Keratinocyte (primary cell): Measurements from ENCODE around the gene IL18RAP. TPM values are rescaled to one million over a fixed set of nuclear protein-coding genes. Genes with fewer than 3 reads are reported as not detected.

Experiments used
- DNase-seq: peaks from one replicate; pipeline ENCODE4 v3.0.0-alpha.2; 2011; ENCODE audit warnings: low read depth, missing footprints, low spot score
- FAIRE-seq: peaks from 2 replicates; lab custom pipeline; 2011; peaks lifted over from hg19 to GRCh38; lab: Jason Lieb, UNC
- H2AFZ ChIP-seq: 2 replicates; pipeline ENCODE4 v1.6.0; 2012; ENCODE audit warnings: low read length, control low read depth, inconsistent platforms; ENCODE audit not compliant: control insufficient read depth
- H3K27ac ChIP-seq: 2 replicates; pipeline ENCODE4 v1.5.1; 2011; ENCODE audit warnings: low read length; ENCODE audit not compliant: control insufficient read depth, insufficient read depth
- H3K27me3 ChIP-seq: 3 replicates; pipeline ENCODE4 v1.6.0; 2011; ENCODE audit warnings: low read length; ENCODE audit not compliant: control insufficient read depth, insufficient read depth; ENCODE audit errors: extremely low read depth
- H3K36me3 ChIP-seq, 2 experiments: 2 replicates in 1 of 2; 3 replicates in 1 of 2; pipeline ENCODE4 v1.5.1; 2011; ENCODE audit warnings: low read length in 2 of 2, mild to moderate bottlenecking in 1 of 2; ENCODE audit not compliant: control insufficient read depth in 2 of 2, insufficient read depth in 2 of 2; ENCODE audit errors: extremely low read depth in 1 of 2
- H3K4me1 ChIP-seq: 3 replicates; pipeline ENCODE4 v1.5.1; 2011; ENCODE audit warnings: low read length; ENCODE audit not compliant: control insufficient read depth, insufficient read depth; ENCODE audit errors: extremely low read depth
- H3K4me2 ChIP-seq: 3 replicates; pipeline ENCODE4 v1.6.0; 2011; ENCODE audit warnings: low read depth, low read length; ENCODE audit not compliant: control insufficient read depth, insufficient read depth; ENCODE audit errors: extremely low read depth
- H3K4me3 ChIP-seq, 3 experiments: fragments of 200-600 bp in 1 of 3; sonication (generic) in 1 of 3; 2 replicates in 2 of 3; 3 replicates in 1 of 3; pipeline ENCODE4 v1.5.1; 2011 to 2016; ENCODE audit warnings: low read length in 3 of 3, mild to moderate bottlenecking in 3 of 3, control low read depth in 2 of 3, inconsistent platforms in 1 of 3, low read depth in 1 of 3, mixed read lengths in 1 of 3, mixed run types in 1 of 3, moderate library complexity in 1 of 3; ENCODE audit not compliant: control insufficient read depth in 2 of 3, insufficient read depth in 2 of 3; ENCODE audit errors: extremely low read depth in 1 of 3
- H3K79me2 ChIP-seq: 2 replicates; pipeline ENCODE4 v1.6.0; 2012; ENCODE audit warnings: low read length; ENCODE audit not compliant: control insufficient read depth, insufficient read depth
- H3K9ac ChIP-seq: 3 replicates; pipeline ENCODE4 v1.6.0; 2011; ENCODE audit warnings: low read length; ENCODE audit not compliant: control insufficient read depth, insufficient read depth; ENCODE audit errors: extremely low read depth
- H3K9me1 ChIP-seq: 3 replicates; pipeline ENCODE4 v1.6.0; 2011; ENCODE audit warnings: low read length; ENCODE audit not compliant: control insufficient read depth, insufficient read depth; ENCODE audit errors: extremely low read depth
- H3K9me3 ChIP-seq: 2 replicates; pipeline ENCODE4 v1.5.1; 2012; ENCODE audit warnings: low read depth, low read length; ENCODE audit not compliant: control insufficient read depth
- H4K20me1 ChIP-seq: 3 replicates; pipeline ENCODE4 v1.6.0; 2011; ENCODE audit warnings: low read length; ENCODE audit not compliant: control insufficient read depth, insufficient read depth; ENCODE audit errors: extremely low read depth
- CTCF ChIP-seq, 3 experiments: IDR thresholded peaks in 1 of 3; conservative IDR thresholded peaks in 1 of 3; optimal IDR thresholded peaks in 1 of 3; 2 replicates in 2 of 3; 3 replicates in 1 of 3; pipeline versions ENCODE3 to v1.5.1; 2011; ENCODE audit warnings: low read length in 3 of 3, mild to moderate bottlenecking in 3 of 3, moderate library complexity in 2 of 3, control low read depth in 1 of 3, inconsistent platforms in 1 of 3; ENCODE audit not compliant: insufficient read depth in 2 of 3; ENCODE audit errors: extremely low read depth in 1 of 3
- EZH2 ChIP-seq: IDR thresholded peaks from one replicate; pipeline ENCODE4 v1.6.1; 2012; ENCODE audit warnings: inconsistent platforms, mild to moderate bottlenecking, low read length, moderate library complexity
- dilution Hi-C: fragments of 300-500 bp; cut with MboI; formaldehyde crosslinking; loops from one replicate; pipeline ENCODE4 v1.7.0; 2020; ENCODE audit warnings: low sequenced_read_pairs; ENCODE audit not compliant: extremely low pct_ligation_motif_present
- polyA plus RNA-seq, 5 experiments: library from polyadenylated mRNA; depleted of rRNA in 3 of 5; stranded (reverse) in 3 of 5; stranded (forward) in 1 of 5; unstranded in 1 of 5; fragments of >200 nt; gene quantifications; 1 replicate in 1 of 5; 2 replicates in 3 of 5; 3 replicates in 1 of 5; pipeline versions ENCODE4 v1.2.1 to v1.2.3, GENCODE V29; 2011 to 2012; ENCODE audit warnings: missing spikeins in 2 of 5, low read depth in 1 of 5, low replicate concordance in 1 of 5

The IL18RAP gene
- polyA plus RNA-seq, 1 donor (not counting 4 experiments of a cell fraction or from before 2014, with no cell fraction given): not detected

GRCh38 chr2:102421890-102422759, 835 bp upstream of the IL18RAP start:
- Histone ChIP-seq H3K36me3 (no peaks in the 10 kb centered on the region), H4K20me1 (no peaks in the 10 kb centered on the region), H3K4me3 (no peak overlapping the region), H3K27me3 (peaks cover 14% of the 10 kb centered on the region), H3K27ac (no peak overlapping the region), H3K9me3 (no peaks in the 10 kb centered on the region), H3K9me1 (no peaks in the 10 kb centered on the region), H3K9ac (no peak overlapping the region), H3K79me2 (no peaks in the 10 kb centered on the region), H3K4me2 (no peak overlapping the region), H3K4me1 (no peaks in the 10 kb centered on the region), H2AFZ (no peak overlapping the region)
- dilution Hi-C loops: no loop called here
- DNase-seq (no peak), FAIRE-seq (no peak)
- no peak for TF ChIP-seq CTCF (optimal IDR thresholded peaks at IDR 0.05 in 1 of 3, IDR thresholded peaks at IDR 0.05 in 1 of 3, conservative IDR thresholded peaks at IDR 0.05 in 1 of 3; ENCODE audit: extremely low read depth in 1 of 3, insufficient read depth in 2 of 3, low read length in 3 of 3)
- no peak for TF ChIP-seq EZH2

GRCh38 chr2:102423368-102423767, 408 bp downstream of the IL18RAP start:
- Histone ChIP-seq H3K36me3 (no peaks in the 10 kb centered on the region), H3K4me2 (no peak overlapping the region), H3K9ac (no peak overlapping the region), H3K79me2 (no peaks in the 10 kb centered on the region), H3K27ac (no peak overlapping the region), H3K9me3 (no peaks in the 10 kb centered on the region), H2AFZ (no peak overlapping the region), H4K20me1 (no peaks in the 10 kb centered on the region), H3K4me1 (no peaks in the 10 kb centered on the region), H3K9me1 (no peaks in the 10 kb centered on the region), H3K27me3 (peaks cover 14% of the 10 kb centered on the region), H3K4me3 (no peak overlapping the region)
- dilution Hi-C loops: no loop called here
- no peak for TF ChIP-seq CTCF (optimal IDR thresholded peaks at IDR 0.05 in 1 of 3, IDR thresholded peaks at IDR 0.05 in 1 of 3, conservative IDR thresholded peaks at IDR 0.05 in 1 of 3; ENCODE audit: extremely low read depth in 1 of 3, insufficient read depth in 2 of 3, low read length in 3 of 3)
- FAIRE-seq (no peak), DNase-seq (no peak)
